SK-N-SH (cell line): ENCODE data around the gene CLK2. TPM values are rescaled to one million over a fixed set of nuclear protein-coding genes. Genes with fewer than 3 reads are reported as not detected.

Experiments
- CTCF ChIA-PET: fragments of 300-600, 350-600 bp; formaldehyde crosslinking; extraction: SDS; loops from one replicate; lab custom pipeline; 2021; lab: Yijun Ruan, JAX
- POLR2A ChIA-PET: fragments of 350-600 bp; sonication (Branson Sonifier 250); formaldehyde crosslinking; extraction: SDS; loops from one replicate; lab custom pipeline; 2020; ENCODE audit warnings: antibody characterized with exemption, inconsistent platforms; lab: Yijun Ruan, JAX
- DNase-seq: peaks from one replicate; pipeline ENCODE4 v3.0.0; 2012
- H2AFZ ChIP-seq: fragments of 200-600 bp; sonication (generic); 2 replicates; pipeline ENCODE4 v1.8.1; 2016; ENCODE audit warnings: antibody characterized with exemption, mild to moderate bottlenecking, low read depth
- H3F3A ChIP-seq: fragments of 200-600 bp; sonication (generic); replicated peaks from 2 replicates; pipeline ENCODE3; 2016; ENCODE audit warnings: antibody characterized with exemption, mild to moderate bottlenecking; ENCODE audit not compliant: insufficient read depth
- H3K27ac ChIP-seq, 2 experiments: fragments of 200-500 bp in 1 of 2; fragments of 200-600 bp in 1 of 2; sonication (Bioruptor generic) in 1 of 2; sonication (generic), shearing (Covaris generic) in 1 of 2; 2 replicates each; pipeline versions ENCODE4 v1.5.1 to v1.6.1; 2014 to 2016; ENCODE audit warnings: low read depth in 2 of 2, inconsistent platforms in 1 of 2, low read length in 1 of 2, mild to moderate bottlenecking in 1 of 2, mixed read lengths in 1 of 2
- H3K27me3 ChIP-seq: fragments of 200-600 bp; sonication (generic), shearing (Covaris generic); 2 replicates; pipeline ENCODE4 v1.6.1; 2016; ENCODE audit warnings: mixed run types; ENCODE audit not compliant: insufficient read depth
- H3K36me3 ChIP-seq, 2 experiments: fragments of 200-500 bp in 1 of 2; fragments of 200-600 bp in 1 of 2; sonication (Bioruptor generic) in 1 of 2; sonication (generic) in 1 of 2; replicated peaks in 1 of 2; 2 replicates each; pipeline versions ENCODE3 to v1.5.1; 2014 to 2016; ENCODE audit warnings: low read length in 1 of 2, mild to moderate bottlenecking in 1 of 2; ENCODE audit not compliant: insufficient read depth in 2 of 2, control insufficient read depth in 1 of 2
- H3K4me1 ChIP-seq, 2 experiments: fragments of 200-500 bp in 1 of 2; fragments of 200-600 bp in 1 of 2; sonication (Bioruptor generic) in 1 of 2; sonication (generic), shearing (Covaris generic) in 1 of 2; 2 replicates each; pipeline versions ENCODE4 v1.5.1 to v1.6.1; 2014 to 2016; ENCODE audit warnings: low read depth in 1 of 2, low read length in 1 of 2, mixed run types in 1 of 2; ENCODE audit not compliant: insufficient read depth in 2 of 2, control insufficient read depth in 1 of 2
- H3K4me2 ChIP-seq: fragments of 200-600 bp; sonication (generic), shearing (Covaris generic); 2 replicates; pipeline ENCODE4 v1.6.1; 2017; ENCODE audit warnings: mixed run types
- H3K4me3 ChIP-seq, 2 experiments: fragments of 200-500 bp in 1 of 2; fragments of 200-600 bp in 1 of 2; sonication (Bioruptor generic) in 1 of 2; sonication (generic), shearing (Covaris generic) in 1 of 2; 2 replicates each; pipeline versions ENCODE4 v1.5.1 to v1.8.1; 2014 to 2016; ENCODE audit warnings: low read depth in 2 of 2, inconsistent platforms in 1 of 2, low read length in 1 of 2, mild to moderate bottlenecking in 1 of 2, mixed read lengths in 1 of 2, moderate library complexity in 1 of 2
- H3K79me2 ChIP-seq: fragments of 200-600 bp; sonication (generic); 2 replicates; pipeline ENCODE4 v1.8.1; 2017; ENCODE audit warnings: mild to moderate bottlenecking; ENCODE audit not compliant: insufficient read depth
- H3K9ac ChIP-seq: fragments of 200-600 bp; sonication (generic); 2 replicates; pipeline ENCODE4 v1.6.1; 2017; ENCODE audit warnings: mixed run types
- H3K9me2 ChIP-seq: fragments of 200-600 bp; sonication (generic); 2 replicates; pipeline ENCODE4 v1.6.1; 2017; ENCODE audit warnings: mixed run types
- H3K9me3 ChIP-seq: fragments of 200-600 bp; sonication (generic); 2 replicates; pipeline ENCODE4 v1.6.1; 2017; ENCODE audit warnings: mixed run types, mild to moderate bottlenecking, moderate library complexity
- H4K20me1 ChIP-seq: fragments of 200-600 bp; sonication (generic); 2 replicates; pipeline ENCODE4 v1.6.1; 2017; ENCODE audit warnings: mild to moderate bottlenecking, mixed run types; ENCODE audit not compliant: insufficient read depth
- CHD2 ChIP-seq: fragments of 150-350 bp; IDR thresholded peaks from 2 replicates; pipeline ENCODE4 v1.6.1; 2018; ENCODE audit warnings: low read length; ENCODE audit not compliant: partially characterized antibody
- ELF1 ChIP-seq: IDR thresholded peaks from 2 replicates; pipeline ENCODE4 v1.4.0; 2012
- EP300 ChIP-seq, 2 experiments: IDR thresholded peaks; 2 replicates each; pipeline versions ENCODE4 v1.4.0 to v1.6.1; 2012; ENCODE audit warnings: borderline replicate concordance in 1 of 2, low read depth in 1 of 2, low read length in 1 of 2
- EZH2phosphoT487 ChIP-seq: fragments of 200-600 bp; sonication (generic); IDR thresholded peaks from 2 replicates; pipeline ENCODE4 v1.6.1; 2017; ENCODE audit warnings: low read depth, mixed run types, mild to moderate bottlenecking, antibody characterized with exemption, moderate library complexity, borderline replicate concordance
- FOXJ3 ChIP-seq: sonication (generic); formaldehyde crosslinking; IDR thresholded peaks from 2 replicates; pipeline ENCODE4 v1.5.1; 2020; ENCODE audit warnings: mild to moderate bottlenecking, missing genetic modification reagents
- GATA2 ChIP-seq: sonication (generic); formaldehyde crosslinking; IDR thresholded peaks from 2 replicates; pipeline ENCODE4 v1.5.0; 2020; ENCODE audit warnings: mild to moderate bottlenecking, missing genetic modification reagents
- JUND ChIP-seq: IDR thresholded peaks from 2 replicates; pipeline ENCODE4 v1.4.0; 2012
- MEF2A ChIP-seq: IDR thresholded peaks from 2 replicates; pipeline ENCODE4 v1.4.0; 2012; ENCODE audit warnings: low read depth, borderline replicate concordance
- MXI1 ChIP-seq: IDR thresholded peaks from 2 replicates; pipeline ENCODE4 v1.6.1; 2012; ENCODE audit warnings: mild to moderate bottlenecking, low read depth, low read length, improper control_type of control experiment
- NFIC ChIP-seq: IDR thresholded peaks from 2 replicates; pipeline ENCODE4 v1.4.0; 2012; ENCODE audit warnings: borderline replicate concordance
- POLR2AphosphoS5 ChIP-seq: IDR thresholded peaks from 2 replicates; pipeline ENCODE4 v1.6.1; 2012; ENCODE audit warnings: low read depth, low read length
- RAD21 ChIP-seq: IDR thresholded peaks from 2 replicates; pipeline ENCODE4 v1.6.1; 2012; ENCODE audit warnings: mild to moderate bottlenecking, low read length
- RCOR1 ChIP-seq: fragments of 150-350 bp; IDR thresholded peaks from 2 replicates; pipeline ENCODE4 v1.6.1; 2017; ENCODE audit warnings: antibody characterized with exemption, low read length
- RFX5 ChIP-seq: IDR thresholded peaks from 2 replicates; pipeline ENCODE4 v1.6.1; 2012; ENCODE audit warnings: mild to moderate bottlenecking, improper control_type of control experiment, low read length
- SMC3 ChIP-seq: IDR thresholded peaks from 2 replicates; pipeline ENCODE4 v1.6.1; 2012; ENCODE audit warnings: low read depth, low read length, improper control_type of control experiment
- TAF1 ChIP-seq: IDR thresholded peaks from 2 replicates; pipeline ENCODE4 v1.6.1; 2012; ENCODE audit warnings: low read depth, mild to moderate bottlenecking, low read length, moderate library complexity, borderline replicate concordance
- TCF12 ChIP-seq: IDR thresholded peaks from 2 replicates; pipeline ENCODE4 v1.4.0; 2012
- TEAD4 ChIP-seq: IDR thresholded peaks from 2 replicates; pipeline ENCODE4 v1.4.0; 2012; ENCODE audit warnings: mild to moderate bottlenecking, borderline replicate concordance; ENCODE audit not compliant: insufficient read depth
- USF1 ChIP-seq: IDR thresholded peaks from 2 replicates; pipeline ENCODE4 v1.4.0; 2012; ENCODE audit warnings: low read depth, borderline replicate concordance
- YY1 ChIP-seq: IDR thresholded peaks from 2 replicates; pipeline ENCODE4 v1.4.0; 2012; ENCODE audit warnings: low read depth, mild to moderate bottlenecking
- ZBTB33 ChIP-seq: IDR thresholded peaks from 2 replicates; pipeline ENCODE4 v1.4.0; 2012; ENCODE audit warnings: low read depth, borderline replicate concordance
- WGBS: methylation state at CpG from one replicate; pipeline ENCODE4 v1.1.6; 2017; ENCODE audit warnings: low lambda C conversion rate; 5-methylcytosine and 5-hydroxymethylcytosine counted together
- polyA plus RNA-seq, 3 experiments: library from polyadenylated mRNA; depleted of rRNA; stranded (reverse); fragments of >200 nt; gene quantifications; 2 replicates each; pipeline ENCODE4 v1.2.3, GENCODE V29; 2012
- TF ChIP-seq, protein P1 (sequence below): fragments of 150-350 bp; IDR thresholded peaks from 2 replicates; pipeline ENCODE4 v1.6.1; 2016; ENCODE audit warnings: mild to moderate bottlenecking, low read depth, low read length

Gene CLK2
- polyA plus RNA-seq, 1 of the 3 experiments (the other 2 are of a cell fraction): 76.7 TPM

DNA sequence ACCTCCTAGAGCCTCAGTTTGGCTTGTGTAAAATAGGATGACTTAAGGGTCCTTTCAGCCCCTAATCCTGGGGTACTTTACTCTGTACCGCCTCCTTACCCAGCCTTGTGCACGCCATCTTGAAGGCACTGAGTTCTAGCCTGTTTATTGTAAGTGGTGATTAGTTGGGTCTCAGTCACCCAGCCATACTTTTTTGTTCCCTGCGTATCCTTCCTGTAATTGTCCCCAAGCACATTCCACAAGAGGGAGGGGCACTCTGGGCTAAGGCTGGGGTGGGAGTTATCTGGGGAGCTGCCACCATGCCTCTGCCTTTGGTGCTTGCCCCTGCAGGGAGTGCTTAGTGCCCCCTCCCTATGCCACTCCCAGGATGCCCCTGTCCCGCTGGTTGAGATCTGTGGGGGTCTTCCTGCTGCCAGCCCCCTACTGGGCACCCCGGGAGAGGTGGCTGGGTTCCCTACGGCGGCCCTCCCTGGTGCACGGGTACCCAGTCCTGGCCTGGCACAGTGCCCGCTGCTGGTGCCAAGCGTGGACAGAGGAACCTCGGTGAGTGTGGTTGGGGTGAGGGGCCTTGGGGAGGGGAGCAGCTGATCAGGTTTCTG lies 36.2 kb upstream of the CLK2 start:
- 7% methylated on average over 6 of the region's 11 CpGs for WGBS

DNA sequence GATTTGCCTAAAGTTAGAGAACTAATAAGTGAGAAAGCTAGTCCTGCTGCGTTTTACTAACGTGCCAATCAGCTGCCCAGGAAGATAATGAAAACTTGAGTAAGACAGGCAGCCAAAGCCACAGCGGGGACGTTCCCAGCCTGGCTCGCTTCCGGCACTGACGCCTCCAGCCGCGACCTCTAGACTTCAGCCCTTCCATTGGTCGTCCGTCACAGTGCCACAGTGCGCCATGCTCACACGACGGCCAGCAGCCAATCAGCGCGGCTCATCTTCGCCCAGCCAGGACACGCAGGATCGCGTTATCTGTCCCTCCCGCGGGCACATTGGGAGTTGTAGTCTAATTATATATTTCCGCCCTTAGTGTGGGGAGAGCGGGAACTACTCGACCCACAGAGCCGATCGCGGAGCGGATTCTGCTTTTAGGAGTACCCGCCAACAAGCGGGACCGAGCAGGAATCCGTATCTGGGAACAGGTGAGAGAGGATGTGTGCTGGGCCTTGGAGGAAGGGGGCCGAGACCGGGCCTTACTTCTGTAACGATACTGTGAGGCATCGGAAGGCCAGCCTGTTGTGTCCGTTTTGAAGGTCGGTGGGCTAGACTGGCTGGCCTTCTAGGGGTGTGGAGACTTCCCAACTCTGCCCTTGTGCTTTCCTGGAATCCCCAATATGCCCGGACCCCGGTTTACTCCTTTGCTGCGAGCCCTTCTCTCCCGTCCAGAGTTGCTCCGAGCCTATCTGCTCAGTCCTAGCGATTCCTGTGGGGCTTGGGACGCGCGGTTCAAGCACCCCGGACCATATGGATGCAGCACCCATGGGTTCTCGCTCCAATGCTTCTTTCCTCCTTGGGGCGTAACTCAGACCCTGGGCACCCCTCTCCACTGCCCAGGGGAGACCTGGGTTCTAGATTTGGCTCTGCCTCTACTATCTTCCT lies 35.5 kb upstream of the CLK2 start, which contains the start of gene FDPS:
TSS of gene FDPS (plus strand) at position 374 of the 930 bp plus-strand sequence. CDS start 924 bp downstream, outside the sequence.
- Histone ChIP-seq H3K4me2 (peak within 1 kb of the TSS; percentile 85), H2AFZ (peak within 1 kb of the TSS; percentile 82), H3K27me3 (no peaks in the 10 kb centered on the region), H3K9me2 (no peaks in the 10 kb centered on the region), H3K4me1 (peaks cover 0 to 10% of the 10 kb centered on the region in 2 experiments; a peak in 1 of 4 replicates), H4K20me1 (no peaks in the 10 kb centered on the region), H3K79me2 (peaks cover 30% of the 10 kb centered on the region), H3F3A (peaks cover 12% of the 10 kb centered on the region), H3K4me3 (peak within 1 kb of the TSS; percentile 74 to 76), H3K27ac (peak within 1 kb of the TSS; percentile 79 to 92), H3K9ac (peak within 1 kb of the TSS; percentile 84), H3K9me3 (no peaks in the 10 kb centered on the region), H3K36me3 (peaks cover 3 to 7% of the 10 kb centered on the region in 2 experiments)
- ChIA-PET CTCF (interaction anchor here (0.7 to 3.5 kb wide), 14 partner anchors 11 to 194 kb away, joined by 3 to 51 read pairs (median 4); partner anchors contain the start of gene HCN3), POLR2A (interaction anchor here (0.7 to 1.9 kb wide), 5 partner anchors 12 to 57 kb away, joined by 3 to 7 read pairs (median 4); partner anchors contain the start of genes RUSC1 and SCAMP3)
- DNase-seq: peak; percentile 94
- WGBS: 1% methylated on average over 39 of the region's 51 CpGs
- TF ChIP-seq NFIC (no peak; the same call in 1 of the 2 replicates), POLR2AphosphoS5 (peak; percentile 84), MXI1 (peak; percentile 60; the same call in 1 of the 2 replicates), RAD21 (no peak), SMC3 (no peak), TEAD4 (no peak), ELF1 (peak; percentile 92), JUND (no peak), TCF12 (no peak), YY1 (0 out of 2 replicates have a peak, but pooled peaks have one; percentile 45), CHD2 (peak; percentile 99), EP300 (IDR thresholded peaks at IDR 0.05; ENCODE audit: borderline replicate concordance in 1 of 2, low read depth in 1 of 2, low read length in 1 of 2) (no peak), ZBTB33 (peak; percentile 99), GATA2 (CRISPR knock-in tag) (peak; percentile 63), RFX5 (peak; percentile 78; the same call in 1 of the 2 replicates)
- TF ChIP-seq, protein P1, sequence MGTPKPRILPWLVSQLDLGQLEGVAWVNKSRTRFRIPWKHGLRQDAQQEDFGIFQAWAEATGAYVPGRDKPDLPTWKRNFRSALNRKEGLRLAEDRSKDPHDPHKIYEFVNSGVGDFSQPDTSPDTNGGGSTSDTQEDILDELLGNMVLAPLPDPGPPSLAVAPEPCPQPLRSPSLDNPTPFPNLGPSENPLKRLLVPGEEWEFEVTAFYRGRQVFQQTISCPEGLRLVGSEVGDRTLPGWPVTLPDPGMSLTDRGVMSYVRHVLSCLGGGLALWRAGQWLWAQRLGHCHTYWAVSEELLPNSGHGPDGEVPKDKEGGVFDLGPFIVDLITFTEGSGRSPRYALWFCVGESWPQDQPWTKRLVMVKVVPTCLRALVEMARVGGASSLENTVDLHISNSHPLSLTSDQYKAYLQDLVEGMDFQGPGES: peak; percentile 27; the same call in 1 of the 2 replicates

More for the DNA sequence above, 36.2 kb upstream of the CLK2 start:
- TF ChIP-seq MEF2A (no peak), CHD2 (no peak), EZH2phosphoT487 (no peak), SMC3 (no peak), POLR2AphosphoS5 (no peak), RCOR1 (no peak), TAF1 (no peak), FOXJ3 (CRISPR knock-in tag) (no peak), YY1 (peak; percentile 67; the same call in 1 of the 2 replicates), NFIC (0 out of 2 replicates have a peak, but pooled peaks have one; percentile 14), USF1 (no peak)
- ChIA-PET CTCF (interaction anchor here (0.8 to 3.4 kb wide), 4 partner anchors 12 to 59 kb away, joined by 3 to 19 read pairs (median 6); partner anchors contain the start of gene CLK2), POLR2A (interaction anchor here (1.7 kb wide), 1 partner anchor 11 kb away, joined by 7 read pairs; the partner anchor contains the start of gene RUSC1)
- Histone ChIP-seq H3K4me1 (peaks cover 0 to 10% of the 10 kb centered on the region in 2 experiments; a peak in 1 of 4 replicates), H3K27ac (peak overlapping the region; percentile 77 to 92), H3K9me2 (no peaks in the 10 kb centered on the region), H4K20me1 (no peaks in the 10 kb centered on the region), H3K36me3 (peaks cover 3 to 14% of the 10 kb centered on the region in 2 experiments), H3K9ac (peak overlapping the region; percentile 84), H3K4me2 (peak overlapping the region; percentile 85), H3K27me3 (no peaks in the 10 kb centered on the region), H3K79me2 (peaks cover 30% of the 10 kb centered on the region), H2AFZ (peak overlapping the region; percentile 36; the same call in 1 of the 2 replicates), H3K9me3 (no peaks in the 10 kb centered on the region), H3K4me3 (peak overlapping the region; percentile 74 to 76), H3F3A (peaks cover 12% of the 10 kb centered on the region)
- peak; percentile 48 for DNase-seq
